ENCODE measurements around the gene ARHGEF7. TPM values are rescaled to one million over a fixed set of nuclear protein-coding genes. Genes with fewer than 3 reads are reported as not detected.

Gene ARHGEF7
- total RNA-seq, 1 donor from 2014 or later = 86.5 TPM

GRCh38 chr13:111118898-111119607, 3.9 kb downstream of the ARHGEF7 start:
- H3K27me3 Mint-ChIP-seq = peaks cover 39% of the 10 kb centered on the region

DNA sequence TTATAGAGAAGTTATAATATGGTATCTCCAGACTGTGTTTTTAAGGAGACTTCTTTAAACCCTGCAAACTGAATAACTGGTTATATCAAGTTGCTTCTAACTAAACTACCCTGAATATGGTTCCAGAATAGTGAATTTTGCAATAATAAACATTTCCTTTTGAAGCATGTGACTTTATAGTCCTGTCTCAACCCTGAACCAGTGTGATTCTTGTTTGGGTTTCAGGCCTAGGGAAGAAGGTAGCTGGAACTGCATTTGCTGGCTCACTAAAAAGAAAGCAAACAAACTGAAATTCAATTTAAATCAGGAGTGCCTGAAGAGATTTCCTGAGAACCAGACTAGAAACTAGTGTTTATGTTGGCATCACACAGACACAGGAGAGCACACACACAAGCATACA, 4.9 kb downstream of the ARHGEF7 start:
- Mint-ChIP-seq H3K4me1 (ENCODE audit: low read depth) (peaks cover 20% of the 10 kb centered on the region), H3K27ac (peak overlapping the region; percentile 27), H3K27me3 (peaks cover 37% of the 10 kb centered on the region), H3K9me3 (ENCODE audit: low read depth) (no peaks in the 10 kb centered on the region), H3K4me3 (ENCODE audit: low read depth) (no peak overlapping the region), H3K36me3 (ENCODE audit: insufficient read depth) (peaks cover 10% of the 10 kb centered on the region)
- TF ChIP-seq, protein P1, sequence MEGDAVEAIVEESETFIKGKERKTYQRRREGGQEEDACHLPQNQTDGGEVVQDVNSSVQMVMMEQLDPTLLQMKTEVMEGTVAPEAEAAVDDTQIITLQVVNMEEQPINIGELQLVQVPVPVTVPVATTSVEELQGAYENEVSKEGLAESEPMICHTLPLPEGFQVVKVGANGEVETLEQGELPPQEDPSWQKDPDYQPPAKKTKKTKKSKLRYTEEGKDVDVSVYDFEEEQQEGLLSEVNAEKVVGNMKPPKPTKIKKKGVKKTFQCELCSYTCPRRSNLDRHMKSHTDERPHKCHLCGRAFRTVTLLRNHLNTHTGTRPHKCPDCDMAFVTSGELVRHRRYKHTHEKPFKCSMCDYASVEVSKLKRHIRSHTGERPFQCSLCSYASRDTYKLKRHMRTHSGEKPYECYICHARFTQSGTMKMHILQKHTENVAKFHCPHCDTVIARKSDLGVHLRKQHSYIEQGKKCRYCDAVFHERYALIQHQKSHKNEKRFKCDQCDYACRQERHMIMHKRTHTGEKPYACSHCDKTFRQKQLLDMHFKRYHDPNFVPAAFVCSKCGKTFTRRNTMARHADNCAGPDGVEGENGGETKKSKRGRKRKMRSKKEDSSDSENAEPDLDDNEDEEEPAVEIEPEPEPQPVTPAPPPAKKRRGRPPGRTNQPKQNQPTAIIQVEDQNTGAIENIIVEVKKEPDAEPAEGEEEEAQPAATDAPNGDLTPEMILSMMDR (IDR thresholded peaks at IDR 0.05; ENCODE audit: unreplicated experiment) = no peak
- DNase-seq (ENCODE audit: low spot score, unreplicated experiment) = no peak

More at GRCh38 chr13:111118898-111119607, 3.9 kb downstream of the ARHGEF7 start:
- peaks cover 22% of the 10 kb centered on the region for H3K4me1 Mint-ChIP-seq (ENCODE audit: low read depth)
- no peak overlapping the region for H3K27ac Mint-ChIP-seq
- peaks cover 10% of the 10 kb centered on the region for H3K36me3 Mint-ChIP-seq (ENCODE audit: insufficient read depth)
- no peak for DNase-seq (ENCODE audit: low spot score, unreplicated experiment)
- TF ChIP-seq, protein P1 (IDR thresholded peaks at IDR 0.05; ENCODE audit: unreplicated experiment) = no peak
- no peaks in the 10 kb centered on the region for H3K9me3 Mint-ChIP-seq (ENCODE audit: low read depth)
- H3K4me3 Mint-ChIP-seq (ENCODE audit: low read depth) = no peak overlapping the region

- Mint-ChIP-seq H3K27me3 (peaks cover 42% of the 10 kb centered on the region), H3K9me3 (ENCODE audit: low read depth) (no peaks in the 10 kb centered on the region), H3K4me3 (ENCODE audit: low read depth) (no peak overlapping the region), H3K36me3 (ENCODE audit: insufficient read depth) (peaks cover 10% of the 10 kb centered on the region), H3K27ac (peak overlapping the region; percentile 27), H3K4me1 (ENCODE audit: low read depth) (peaks cover 20% of the 10 kb centered on the region)
- TF ChIP-seq, protein P1 (IDR thresholded peaks at IDR 0.05; ENCODE audit: unreplicated experiment) = no peak
- no peak for DNase-seq (ENCODE audit: low spot score, unreplicated experiment)
These were observed 5.3 kb downstream of the ARHGEF7 start for GRCh38 chr13:111120422-111120821.

DNA sequence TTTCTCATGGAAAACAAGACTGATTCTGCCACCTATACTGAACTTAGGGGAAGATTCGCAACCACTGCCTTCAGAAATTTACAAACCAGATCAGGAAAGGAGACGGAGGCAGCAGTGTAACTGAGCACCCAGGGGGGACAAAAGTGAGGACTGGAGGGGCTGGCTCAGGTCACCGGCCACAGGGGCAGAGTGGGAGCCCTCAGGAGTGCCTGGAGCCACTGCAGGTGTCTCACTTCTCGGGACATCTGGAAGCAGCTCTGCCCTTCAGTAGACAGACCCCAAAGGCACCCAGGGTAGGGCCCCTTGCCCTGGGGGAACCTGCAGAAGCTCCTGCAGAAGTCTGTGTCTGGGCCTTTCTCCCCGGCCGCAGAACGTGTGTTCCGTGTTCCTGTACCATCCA, 5.8 kb downstream of the ARHGEF7 start:
- H3K4me1 Mint-ChIP-seq (ENCODE audit: low read depth) = peaks cover 19% of the 10 kb centered on the region
- DNase-seq (ENCODE audit: low spot score, unreplicated experiment) = no peak
- TF ChIP-seq, protein P1 (IDR thresholded peaks at IDR 0.05; ENCODE audit: unreplicated experiment) = no peak
- no peak overlapping the region for H3K4me3 Mint-ChIP-seq (ENCODE audit: low read depth)
- peaks cover 10% of the 10 kb centered on the region for H3K36me3 Mint-ChIP-seq (ENCODE audit: insufficient read depth)
- peaks cover 45% of the 10 kb centered on the region for H3K27me3 Mint-ChIP-seq
- H3K27ac Mint-ChIP-seq = no peak overlapping the region
- no peaks in the 10 kb centered on the region for H3K9me3 Mint-ChIP-seq (ENCODE audit: low read depth)

GRCh38 chr13:111121506-111121905, 6.4 kb downstream of the ARHGEF7 start:
- no peak overlapping the region for H3K4me3 Mint-ChIP-seq (ENCODE audit: low read depth)
- peaks cover 41% of the 10 kb centered on the region for H3K27me3 Mint-ChIP-seq
- no peak for DNase-seq (ENCODE audit: low spot score, unreplicated experiment)
- peak overlapping the region; percentile 62 for H3K27ac Mint-ChIP-seq
- H3K4me1 Mint-ChIP-seq (ENCODE audit: low read depth) = peaks cover 17% of the 10 kb centered on the region
- peaks cover 6% of the 10 kb centered on the region for H3K36me3 Mint-ChIP-seq (ENCODE audit: insufficient read depth)
- no peaks in the 10 kb centered on the region for H3K9me3 Mint-ChIP-seq (ENCODE audit: low read depth)
- TF ChIP-seq, protein P1 (IDR thresholded peaks at IDR 0.05; ENCODE audit: unreplicated experiment) = no peak

Measured in progenitor cell of endocrine pancreas (in vitro differentiated cells).